Natural killer cell (primary cell): ENCODE measurements around the gene NCOA4. TPM values are rescaled to one million over a fixed set of nuclear protein-coding genes. Genes with fewer than 3 reads are reported as not detected.

Source experiments
- ATAC-seq, 3 donors: fragments of 150-1000 bp in 2 of 3; fragments of 200-7000 bp in 1 of 3; cut with Tn5 transposase; 1 replicate in 1 of 3; 2 replicates in 2 of 3; pipeline ENCODE4 v1.10.0; 2021; ENCODE audit warnings: mild to moderate bottlenecking in 2 of 3, moderate library complexity in 2 of 3
- DNase-seq, 2 donors: peaks; one replicate each; pipeline versions ENCODE4 v3.0.0 to v3.0.0-alpha.2; 2013 to 2021; ENCODE audit warnings: mixed read lengths in 1 of 2
- H3K27ac ChIP-seq: one replicate; pipeline ENCODE4 v1.5.1; 2013; ENCODE audit warnings: mild to moderate bottlenecking, low read length
- H3K27me3 ChIP-seq: one replicate; pipeline ENCODE4 v1.6.1; 2013; ENCODE audit warnings: low read length; ENCODE audit not compliant: control insufficient read depth, insufficient read depth
- H3K36me3 ChIP-seq: one replicate; pipeline ENCODE4 v1.6.1; 2013; ENCODE audit warnings: low read length; ENCODE audit not compliant: control insufficient read depth, insufficient read depth
- H3K4me1 ChIP-seq: one replicate; pipeline ENCODE4 v1.6.1; 2013; ENCODE audit warnings: low read length; ENCODE audit not compliant: control insufficient read depth, insufficient read depth
- H3K4me3 ChIP-seq: one replicate; pipeline ENCODE4 v1.5.1; 2013; ENCODE audit warnings: low read length
- H3K9me3 ChIP-seq: one replicate; pipeline ENCODE4 v1.6.1; 2013; ENCODE audit warnings: low read length; ENCODE audit not compliant: control insufficient read depth, insufficient read depth
- H3K27ac Mint-ChIP-seq, 2 donors: one replicate each; pipeline ENCODE4 v1.8.0; 2022; ENCODE audit warnings: mild to moderate bottlenecking in 2 of 2, mixed read lengths in 2 of 2, moderate library complexity in 1 of 2
- H3K27me3 Mint-ChIP-seq, 2 donors: one replicate each; pipeline ENCODE4 v1.8.0; 2022; ENCODE audit warnings: low read depth in 2 of 2, mixed read lengths in 2 of 2
- H3K36me3 Mint-ChIP-seq: one replicate; pipeline ENCODE4 v1.8.0; 2022; ENCODE audit warnings: mixed read lengths
- H3K4me1 Mint-ChIP-seq, 2 donors: one replicate each; pipeline ENCODE4 v1.8.0; 2022; ENCODE audit warnings: mixed read lengths in 2 of 2
- H3K4me3 Mint-ChIP-seq: one replicate; pipeline ENCODE4 v1.8.0; 2022; ENCODE audit warnings: mild to moderate bottlenecking, moderate library complexity, mixed read lengths
- H3K9me3 Mint-ChIP-seq, 2 donors: one replicate each; pipeline ENCODE4 v1.8.0; 2022; ENCODE audit warnings: mixed read lengths in 2 of 2
- WGBS: methylation state at CpG from one replicate; pipeline ENCODE4 v1.1.7; 2013; ENCODE audit warnings: missing lambda C conversion rate; ENCODE audit not compliant: insufficient coverage; 5-methylcytosine and 5-hydroxymethylcytosine counted together
- intact Hi-C: fragments of 100-400 bp; cut with micrococcal nuclease; formaldehyde crosslinking; loops from one replicate; pipeline ENCODE4 v1.14.2; 2022
- total RNA-seq, 4 donors: library from RNA; stranded (reverse); fragments of 120-200 nt in 1 of 4; gene quantifications; one replicate each; pipeline versions ENCODE4 v1.2.3 to v1.2.4, GENCODE V29; 2013 to 2022
- TF ChIP-seq, protein P1 (sequence below): fragments of 200-600 bp; IDR thresholded peaks from one replicate; pipeline ENCODE4 v1.8.0; 2022; ENCODE audit warnings: antibody characterized with exemption

NCOA4 gene
- total RNA-seq, 3 donors from 2014 or later (not counting 1 experiment from before 2014, with no cell fraction given): 88.4 to 104 (median 103) TPM

- Mint-ChIP-seq H3K27ac (peak overlapping the region in 1 of 2 donors; percentile 72), H3K4me3 (no peak overlapping the region), H3K27me3 (no peaks in the 10 kb centered on the region), H3K4me1 (peaks cover 51 to 58% of the 10 kb centered on the region in 2 donors), H3K36me3 (no peaks in the 10 kb centered on the region), H3K9me3 (no peaks in the 10 kb centered on the region)
- intact Hi-C loops: no loop called here
- 96% methylated on average over 5 of the region's 5 CpGs for WGBS
- Histone ChIP-seq H3K27me3 (no peaks in the 10 kb centered on the region), H3K9me3 (no peaks in the 10 kb centered on the region), H3K27ac (no peak overlapping the region), H3K36me3 (peaks cover 54% of the 10 kb centered on the region), H3K4me1 (peaks cover 16% of the 10 kb centered on the region), H3K4me3 (no peak overlapping the region)
- DNase-seq: no peak
- TF ChIP-seq, protein P1, sequence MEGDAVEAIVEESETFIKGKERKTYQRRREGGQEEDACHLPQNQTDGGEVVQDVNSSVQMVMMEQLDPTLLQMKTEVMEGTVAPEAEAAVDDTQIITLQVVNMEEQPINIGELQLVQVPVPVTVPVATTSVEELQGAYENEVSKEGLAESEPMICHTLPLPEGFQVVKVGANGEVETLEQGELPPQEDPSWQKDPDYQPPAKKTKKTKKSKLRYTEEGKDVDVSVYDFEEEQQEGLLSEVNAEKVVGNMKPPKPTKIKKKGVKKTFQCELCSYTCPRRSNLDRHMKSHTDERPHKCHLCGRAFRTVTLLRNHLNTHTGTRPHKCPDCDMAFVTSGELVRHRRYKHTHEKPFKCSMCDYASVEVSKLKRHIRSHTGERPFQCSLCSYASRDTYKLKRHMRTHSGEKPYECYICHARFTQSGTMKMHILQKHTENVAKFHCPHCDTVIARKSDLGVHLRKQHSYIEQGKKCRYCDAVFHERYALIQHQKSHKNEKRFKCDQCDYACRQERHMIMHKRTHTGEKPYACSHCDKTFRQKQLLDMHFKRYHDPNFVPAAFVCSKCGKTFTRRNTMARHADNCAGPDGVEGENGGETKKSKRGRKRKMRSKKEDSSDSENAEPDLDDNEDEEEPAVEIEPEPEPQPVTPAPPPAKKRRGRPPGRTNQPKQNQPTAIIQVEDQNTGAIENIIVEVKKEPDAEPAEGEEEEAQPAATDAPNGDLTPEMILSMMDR: no peak
- no peak for ATAC-seq
Observed at GRCh38 chr10:46016190-46016589, 14.2 kb downstream of the NCOA4 start.

DNA sequence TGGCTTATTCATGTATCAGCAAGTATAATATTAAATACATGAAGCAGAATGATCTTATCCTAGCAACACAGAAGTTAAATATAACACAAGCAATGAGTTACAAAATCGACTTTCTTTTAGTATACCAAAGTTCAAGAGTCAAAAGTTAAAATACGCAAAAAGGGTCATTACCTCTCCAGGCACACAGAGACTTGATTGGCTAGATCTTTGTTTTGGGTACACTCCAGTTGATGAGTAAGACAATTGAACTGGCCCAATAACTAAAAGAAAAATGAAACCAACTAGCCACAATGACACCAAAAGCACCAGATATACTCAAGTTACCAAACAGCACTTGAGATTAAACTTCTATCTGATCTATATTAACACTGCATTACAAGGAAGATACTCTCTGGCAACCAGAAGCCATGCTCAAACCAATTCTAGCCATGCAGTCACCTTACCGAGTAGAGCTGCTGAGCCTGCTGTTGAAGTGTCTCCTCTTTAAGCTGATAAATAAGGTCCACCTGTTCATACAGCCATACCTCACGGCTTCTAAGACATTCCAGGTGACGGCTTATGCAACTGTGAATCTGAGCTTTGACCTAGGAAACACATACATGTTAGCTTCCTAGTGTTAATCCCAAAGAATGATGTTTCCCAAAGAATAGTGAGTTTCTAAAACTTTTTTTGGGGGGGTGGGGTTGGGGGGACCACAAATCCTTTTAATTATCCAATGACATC lies 15.6 kb downstream of the NCOA4 start:
- no peaks in the 10 kb centered on the region for H3K27me3 ChIP-seq
- Mint-ChIP-seq H3K27ac (peak overlapping the region; percentile 37 to 41), H3K4me3 (no peak overlapping the region), H3K36me3 (no peaks in the 10 kb centered on the region), H3K27me3 (no peaks in the 10 kb centered on the region), H3K9me3 (no peaks in the 10 kb centered on the region), H3K4me1 (peaks cover 39 to 45% of the 10 kb centered on the region in 2 donors)
- H3K4me1 ChIP-seq: peaks cover 11% of the 10 kb centered on the region
- H3K36me3 ChIP-seq: peaks cover 66% of the 10 kb centered on the region
- intact Hi-C loops: no loop called here
- no peak overlapping the region for H3K27ac ChIP-seq
- H3K9me3 ChIP-seq: no peaks in the 10 kb centered on the region
- 99% methylated on average over 5 of the region's 5 CpGs for WGBS
- TF ChIP-seq, protein P1: no peak
- no peak for ATAC-seq
- H3K4me3 ChIP-seq: no peak overlapping the region
- no peak for DNase-seq

DNA sequence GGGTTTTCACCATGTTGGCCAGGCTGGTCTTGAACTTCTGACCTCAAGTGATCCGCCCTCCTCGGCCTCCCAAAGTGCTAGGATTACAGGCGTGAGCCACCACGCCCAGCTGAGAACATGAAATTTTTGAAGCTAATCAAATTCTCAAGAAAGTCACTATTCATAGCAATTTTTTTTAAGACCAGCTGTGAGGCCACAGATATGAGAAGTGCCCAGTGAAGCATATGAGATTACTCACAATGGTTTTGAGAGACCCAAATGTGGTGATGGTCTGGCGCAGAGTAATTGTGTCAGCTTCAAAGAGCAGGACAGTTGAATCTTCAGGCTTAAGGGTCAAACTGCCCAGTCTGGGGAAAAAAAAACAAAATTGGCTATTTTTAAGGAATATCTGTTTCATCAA lies 16.2 kb downstream of the NCOA4 start:
- intact Hi-C loops: no loop called here
- Histone ChIP-seq H3K9me3 (no peaks in the 10 kb centered on the region), H3K36me3 (peaks cover 73% of the 10 kb centered on the region), H3K4me1 (peaks cover 7% of the 10 kb centered on the region), H3K4me3 (no peak overlapping the region), H3K27me3 (no peaks in the 10 kb centered on the region), H3K27ac (no peak overlapping the region)
- 83% methylated on average over 5 of the region's 5 CpGs for WGBS
- no peak for ATAC-seq
- H3K4me3 Mint-ChIP-seq: no peak overlapping the region
- TF ChIP-seq, protein P1: no peak
- no peak for DNase-seq
- no peaks in the 10 kb centered on the region for H3K27me3 Mint-ChIP-seq
- H3K27ac Mint-ChIP-seq: peak overlapping the region in 1 of 2 donors; percentile 41
- H3K4me1 Mint-ChIP-seq: peaks cover 33 to 39% of the 10 kb centered on the region in 2 donors
- H3K36me3 Mint-ChIP-seq: no peaks in the 10 kb centered on the region
- H3K9me3 Mint-ChIP-seq: no peaks in the 10 kb centered on the region

GRCh38 chr10:46012746-46013145 lies 17.7 kb downstream of the NCOA4 start:
- no peak for ATAC-seq
- DNase-seq: no peak
- Mint-ChIP-seq H3K36me3 (peaks cover 9% of the 10 kb centered on the region), H3K4me3 (no peak overlapping the region), H3K4me1 (peaks cover 18 to 31% of the 10 kb centered on the region in 2 donors), H3K27me3 (no peaks in the 10 kb centered on the region), H3K27ac (no peak overlapping the region), H3K9me3 (no peaks in the 10 kb centered on the region)
- no peaks in the 10 kb centered on the region for H3K9me3 ChIP-seq
- intact Hi-C loops: no loop called here
- no peaks in the 10 kb centered on the region for H3K27me3 ChIP-seq
- 99% methylated on average over 3 of the region's 3 CpGs for WGBS
- H3K27ac ChIP-seq: no peak overlapping the region
- H3K4me1 ChIP-seq: peaks cover 4% of the 10 kb centered on the region
- no peak overlapping the region for H3K4me3 ChIP-seq
- H3K36me3 ChIP-seq: peaks cover 87% of the 10 kb centered on the region
- TF ChIP-seq, protein P1: no peak
